Pulmonary artery endothelial cell (primary cell): ENCODE data around the gene DNAJC5. TPM values are rescaled to one million over a fixed set of nuclear protein-coding genes. Genes with fewer than 3 reads are reported as not detected.

ENCODE experiments used
- DNase-seq: peaks from one replicate; pipeline ENCODE4 v3.0.0-alpha.2; 2011; ENCODE audit warnings: low read depth, low spot score
- total RNA-seq: library from RNA; depleted of rRNA; stranded (reverse); fragments of >200 nt; gene quantifications from 2 replicates; pipeline ENCODE4 v1.2.3, GENCODE V29; 2014

The DNAJC5 gene
- total RNA-seq, 1 donor from 2014 or later = 113 TPM

DNA sequence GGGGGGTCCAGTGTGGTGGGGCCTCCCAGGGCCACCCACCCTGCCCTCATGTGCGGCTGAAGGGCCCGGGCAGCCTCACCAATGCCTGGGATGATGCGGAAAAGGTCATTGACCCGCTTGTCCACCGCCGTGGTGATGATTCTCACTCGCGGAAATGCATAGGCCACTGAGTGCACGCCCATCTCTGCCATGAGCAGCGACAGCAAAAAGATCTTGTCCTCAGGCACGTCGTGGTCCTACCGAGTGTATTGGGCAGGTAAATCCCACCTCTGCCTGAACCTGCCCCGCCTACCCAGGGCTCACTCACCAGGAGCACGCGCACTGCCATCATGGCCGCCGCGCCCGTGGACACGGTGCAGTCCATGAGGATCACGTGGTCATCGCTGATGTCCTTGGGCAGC, 45.1 kb downstream of the DNAJC5 start:
- DNase-seq = no peak

DNA sequence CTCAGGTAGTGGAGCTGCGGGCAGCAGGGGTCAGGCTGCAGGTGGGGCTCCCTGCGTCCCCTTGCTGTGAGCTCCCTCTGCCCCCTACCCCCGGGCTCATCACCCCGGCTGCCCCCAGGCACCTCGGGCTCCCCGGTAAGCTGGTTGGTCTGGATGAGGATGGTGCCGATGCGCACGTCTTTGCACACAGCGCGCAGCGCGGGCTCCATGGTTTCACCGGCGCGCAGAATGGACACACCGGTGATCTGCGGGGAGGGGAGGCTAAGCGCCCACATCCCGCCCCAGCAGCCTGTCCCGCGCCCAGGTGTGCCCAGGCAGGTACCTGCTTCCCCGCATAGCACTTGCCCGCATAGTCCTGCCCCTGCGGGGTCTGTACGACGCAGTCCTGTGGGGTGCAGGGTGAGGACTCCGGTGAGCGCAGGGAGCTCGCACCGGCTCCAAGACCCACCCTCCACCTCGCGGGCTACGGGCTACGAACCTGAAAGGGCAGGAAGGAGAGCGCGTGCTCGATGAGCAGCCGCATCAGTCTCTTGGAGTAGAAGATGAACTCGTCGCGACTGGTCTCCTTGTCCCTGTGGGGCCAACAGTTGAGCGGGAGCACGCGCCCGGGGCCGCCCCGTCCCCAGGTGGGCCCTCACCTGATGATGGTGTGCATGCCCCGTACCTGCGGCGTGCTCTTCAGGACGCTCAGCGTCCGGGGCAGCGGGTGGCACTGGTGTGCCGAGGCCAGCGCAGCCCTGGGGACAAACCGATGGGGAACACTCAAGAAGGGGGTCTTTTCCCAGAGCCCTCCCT, 45.7 kb downstream of the DNAJC5 start:
- no peak for DNase-seq

DNA sequence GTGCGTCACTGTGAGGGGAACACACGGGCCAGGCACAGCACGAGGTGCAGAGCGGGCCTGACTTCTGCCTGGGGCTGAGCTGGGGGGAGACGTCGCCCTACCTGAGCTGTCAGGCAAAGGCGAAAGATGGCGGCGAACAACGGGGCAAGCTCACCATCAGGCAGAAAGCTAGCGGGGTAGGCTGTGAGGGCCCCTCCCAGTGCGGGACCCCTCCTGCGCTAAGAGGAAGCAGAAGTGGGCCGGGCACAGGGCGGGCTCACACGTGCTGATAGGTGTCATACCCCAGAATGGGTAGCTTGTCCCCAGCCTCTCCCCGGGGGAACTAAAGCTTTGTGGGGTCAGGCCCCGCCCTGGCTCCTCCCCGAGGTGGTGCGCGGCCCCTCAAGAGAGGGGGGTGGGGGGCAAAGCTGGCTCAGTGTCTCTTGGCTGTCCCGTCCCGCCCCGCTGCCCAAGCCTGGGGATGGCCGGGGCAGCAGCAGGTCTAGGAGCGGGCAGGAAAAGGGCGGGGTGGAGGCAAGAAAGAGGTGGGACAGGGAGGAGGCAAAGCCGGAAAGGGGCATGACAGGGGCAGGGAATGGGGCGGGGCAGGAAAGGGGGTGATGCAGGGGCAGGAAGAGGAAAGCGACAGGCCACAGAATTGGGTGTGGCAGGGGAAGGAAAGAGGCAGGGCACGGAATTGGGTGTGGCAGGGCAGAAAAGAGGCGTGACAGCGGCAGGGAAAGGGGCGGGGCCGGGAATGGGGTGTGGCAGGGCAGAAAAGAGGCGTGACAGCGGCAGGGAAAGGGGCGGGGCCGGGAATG, 46.6 kb downstream of the DNAJC5 start:
- DNase-seq = no peak

DNA sequence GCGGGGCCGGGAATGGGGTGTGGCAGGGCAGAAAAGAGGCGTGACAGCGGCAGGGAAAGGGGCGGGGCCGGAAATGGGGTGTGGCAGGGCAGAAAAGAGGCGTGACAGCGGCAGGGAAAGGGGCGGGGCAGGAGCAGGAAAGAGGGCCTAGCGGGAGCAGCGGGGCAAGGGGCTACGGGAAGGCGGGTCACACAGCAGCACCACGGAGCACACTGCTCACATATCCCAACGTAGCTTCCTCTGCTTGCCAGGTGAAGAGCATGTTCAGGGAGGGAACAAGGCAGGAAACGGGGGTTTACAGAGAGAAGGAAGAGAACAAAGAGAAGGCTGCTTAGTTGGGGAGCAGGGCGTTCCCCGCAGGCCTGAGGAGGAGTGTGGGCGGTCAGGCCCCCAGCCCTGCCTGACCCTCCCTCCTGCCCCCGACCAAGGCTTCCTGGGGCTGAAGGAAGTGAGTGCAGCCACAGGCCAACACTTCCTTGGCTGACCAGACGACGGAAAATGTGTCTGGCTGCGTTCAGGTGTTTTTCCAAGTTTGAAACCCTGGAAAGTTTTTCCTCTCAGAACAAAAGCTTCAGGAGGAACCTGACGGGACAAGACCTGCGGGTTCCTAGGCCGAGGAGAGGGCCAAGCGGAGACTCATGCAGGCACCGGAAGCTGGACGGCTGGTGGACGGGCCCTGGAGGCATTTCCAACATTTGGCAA, 47.5 kb downstream of the DNAJC5 start:
- no peak for DNase-seq

DNA sequence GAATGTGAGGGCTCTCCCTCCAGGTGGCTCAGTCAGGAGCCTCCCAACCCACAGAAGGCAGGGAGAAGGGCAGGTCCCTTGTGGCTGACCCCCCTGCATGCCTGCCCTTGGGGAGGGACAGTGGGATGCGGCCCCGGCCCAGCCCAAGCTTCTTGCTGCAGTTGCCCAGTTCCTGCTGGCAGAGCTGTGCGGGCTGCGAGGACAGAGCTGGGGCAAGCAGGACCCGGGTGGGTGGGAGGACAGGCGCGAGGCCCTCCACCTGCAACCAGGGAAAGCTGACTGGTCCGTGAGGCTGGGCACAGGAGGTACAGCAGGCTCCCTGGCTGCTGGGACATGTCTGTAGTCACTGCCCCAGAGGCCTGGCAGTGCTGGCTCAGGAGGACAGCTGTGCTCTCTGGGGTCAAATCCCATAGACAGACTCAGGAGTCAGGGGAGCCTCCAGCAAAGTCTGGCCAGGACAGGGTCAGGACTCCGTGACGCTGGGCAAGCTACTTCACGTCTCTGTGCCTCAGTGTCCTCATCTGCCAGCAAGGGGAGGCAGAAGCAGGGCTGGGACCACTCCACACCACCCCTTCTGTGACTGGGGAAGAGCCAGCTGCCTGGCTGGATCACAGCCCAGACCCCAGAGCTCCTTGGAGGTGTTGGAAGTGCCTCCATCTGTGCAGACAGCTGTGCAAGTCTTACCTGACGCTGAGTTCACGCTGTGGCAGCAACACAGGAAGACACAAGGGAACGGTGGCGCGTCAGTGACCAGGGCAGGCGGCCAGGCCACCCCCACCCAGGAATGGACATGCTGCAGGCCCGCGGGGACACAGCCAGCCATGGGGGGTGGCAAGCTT, 48.3 kb downstream of the DNAJC5 start:
- no peak for DNase-seq

DNA sequence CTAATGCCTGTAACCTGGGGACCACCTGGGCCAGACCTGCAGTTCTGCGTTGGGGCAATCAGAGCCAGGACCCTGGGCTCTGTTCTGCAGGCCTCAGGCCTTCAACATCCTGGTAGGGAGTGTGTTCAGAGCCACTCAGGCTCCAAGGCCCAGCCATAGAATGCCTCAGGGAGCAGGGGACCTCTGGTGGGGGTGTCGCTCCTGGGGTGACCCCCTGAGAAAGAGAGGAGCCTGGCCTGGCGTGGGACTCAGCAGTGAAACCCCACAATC, 48.8 kb downstream of the DNAJC5 start:
- DNase-seq = no peak

DNA sequence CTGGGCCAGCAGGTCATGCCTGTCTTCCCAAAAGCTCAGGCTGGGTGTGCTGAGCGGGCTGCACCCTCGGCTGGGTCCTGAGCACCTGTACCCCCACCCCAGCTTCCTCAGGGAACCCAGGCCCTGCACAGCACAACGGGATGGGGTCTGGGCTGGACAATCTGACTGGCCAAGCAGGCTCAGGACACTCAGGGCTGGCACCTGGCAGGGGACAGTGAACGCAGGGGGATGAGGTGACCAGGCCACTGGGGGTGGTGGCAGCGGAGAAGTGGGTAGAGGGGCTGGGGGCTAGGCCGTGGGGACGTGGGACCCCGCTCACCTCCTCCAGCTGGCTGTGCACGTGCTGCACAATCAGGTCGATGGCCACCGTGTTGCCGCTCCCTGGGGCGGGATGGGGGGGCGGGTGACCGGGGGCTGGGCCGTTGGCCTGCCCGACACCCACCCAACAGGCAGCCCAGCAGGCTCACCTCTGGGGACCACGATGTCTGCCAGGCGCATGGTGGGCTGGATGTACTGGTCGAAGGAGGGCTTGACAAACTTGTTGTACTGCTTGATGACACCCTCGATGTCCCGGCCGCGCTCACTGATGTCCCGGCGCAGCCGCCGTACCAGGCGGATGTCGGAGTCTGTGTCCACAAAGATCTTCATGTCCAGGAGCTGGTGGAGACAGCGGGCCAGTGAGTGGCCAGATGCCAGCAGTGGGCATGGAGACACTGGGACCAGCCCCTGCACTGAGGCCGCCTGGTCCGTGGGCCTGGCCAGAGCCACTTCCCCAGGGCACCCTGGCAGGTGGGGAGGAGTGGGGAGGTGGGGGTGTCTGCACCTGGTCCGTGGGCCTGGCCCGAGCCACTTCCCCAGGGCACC, 49.4 kb downstream of the DNAJC5 start:
- DNase-seq = no peak

DNA sequence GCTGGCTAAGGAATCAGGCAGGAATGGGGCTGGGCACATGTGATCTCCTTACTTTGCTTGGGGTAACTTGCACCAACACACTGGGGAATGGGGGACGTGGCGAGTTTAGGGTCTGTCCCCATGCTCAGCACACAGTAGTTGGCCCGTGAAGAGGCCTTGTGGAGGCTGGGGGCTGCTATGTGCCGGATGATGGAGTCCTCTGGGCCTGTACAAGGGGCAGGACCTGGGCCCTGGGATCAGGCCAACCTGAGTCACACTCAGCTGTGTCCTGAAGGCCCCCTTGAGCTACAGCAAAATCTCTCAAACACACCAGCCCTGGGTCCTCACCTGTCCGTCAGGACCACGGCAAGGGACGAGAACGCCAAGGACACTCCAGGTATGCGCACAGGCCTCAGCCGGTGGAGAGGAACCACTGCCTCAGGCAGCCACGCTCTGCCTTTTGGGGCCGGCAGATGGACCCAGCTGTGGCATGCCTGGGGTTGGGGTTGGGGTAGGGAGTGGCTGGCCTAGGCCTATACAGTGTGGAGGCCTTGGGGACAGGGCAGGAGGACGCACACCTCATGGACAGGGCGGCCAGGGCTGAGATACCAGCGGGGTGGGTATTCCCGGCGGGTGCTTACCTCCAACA, 50.2 kb downstream of the DNAJC5 start:
- no peak for DNase-seq

DNA sequence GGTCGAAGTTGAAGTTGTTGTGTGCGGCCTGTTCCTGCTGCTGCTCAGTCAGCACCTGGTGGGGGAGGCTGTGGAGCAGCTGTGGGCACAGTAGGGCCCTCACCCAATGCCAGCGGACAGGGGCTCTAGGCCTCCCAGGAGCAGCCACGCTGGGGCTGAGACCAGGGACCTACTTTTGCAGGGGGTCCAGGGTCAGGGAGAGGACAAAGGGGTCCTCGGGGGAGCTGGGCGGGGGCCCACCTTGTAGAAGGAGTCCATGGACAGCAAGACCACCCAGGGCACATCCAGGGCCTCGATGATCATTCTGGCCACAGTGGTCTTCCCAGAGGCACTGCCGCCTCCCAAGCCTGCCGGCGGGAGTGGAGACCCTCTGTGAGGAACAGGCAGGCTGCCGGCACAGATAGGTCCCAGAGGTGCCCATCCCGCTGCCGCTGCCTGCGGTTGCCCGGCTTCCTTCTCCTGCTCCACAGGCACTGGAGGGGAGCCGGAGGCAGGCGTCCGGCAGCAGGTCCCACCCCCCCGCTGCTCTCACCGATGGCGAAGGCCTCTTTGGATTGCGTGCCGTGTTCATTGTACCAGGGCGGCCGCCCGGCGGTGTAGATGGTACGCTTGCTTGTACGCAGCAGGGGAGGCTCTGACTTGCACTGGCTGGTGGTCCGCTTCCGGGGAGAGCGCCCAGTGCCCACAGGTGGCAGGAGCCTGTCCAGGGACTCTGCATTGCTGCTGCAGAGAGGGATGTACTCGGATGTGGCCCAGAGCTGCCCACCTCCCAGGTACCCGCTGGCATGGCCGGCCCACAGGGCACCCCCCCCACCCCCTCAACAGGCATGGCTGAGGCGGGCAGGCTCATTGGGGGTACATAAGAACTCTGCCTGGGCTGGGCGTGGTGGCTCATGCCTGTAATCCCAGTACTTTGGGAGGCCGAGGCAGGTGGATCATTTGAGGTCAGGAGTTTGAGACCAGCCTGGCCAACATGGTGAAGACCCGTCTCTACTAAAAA, 51.3 kb downstream of the DNAJC5 start:
- no peak for DNase-seq

DNA sequence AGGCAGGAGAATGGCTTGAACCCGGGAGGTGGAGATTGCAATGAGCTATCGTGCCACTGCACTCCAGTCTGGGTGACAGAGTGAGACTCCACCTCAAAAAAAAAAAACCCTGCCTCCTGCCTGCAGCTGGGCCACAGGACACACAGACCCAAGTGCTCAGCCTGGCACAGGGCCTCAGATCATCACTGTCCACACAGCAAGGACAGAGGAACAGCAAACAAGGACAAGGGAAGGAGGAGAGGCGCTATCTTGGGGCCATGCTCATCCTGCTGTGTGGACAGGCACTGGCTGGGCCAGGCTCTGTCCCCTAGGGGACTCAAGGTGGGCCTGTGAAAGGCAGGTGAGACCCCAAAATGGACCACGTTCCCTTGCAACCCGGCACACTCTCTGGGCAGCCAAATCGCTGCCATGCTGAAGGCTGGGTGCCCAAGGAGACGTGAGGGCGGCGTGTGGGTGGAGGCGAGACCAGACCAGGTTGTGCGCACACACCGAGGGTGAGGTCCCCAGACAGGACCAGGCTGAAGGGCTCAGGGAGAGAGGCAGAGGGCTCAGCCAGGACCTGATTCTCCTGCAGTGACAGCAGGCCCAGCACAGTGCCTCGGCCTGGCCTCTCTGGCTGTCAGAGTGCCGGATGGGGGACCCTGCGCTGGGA, 52.2 kb downstream of the DNAJC5 start:
- DNase-seq = no peak

DNA sequence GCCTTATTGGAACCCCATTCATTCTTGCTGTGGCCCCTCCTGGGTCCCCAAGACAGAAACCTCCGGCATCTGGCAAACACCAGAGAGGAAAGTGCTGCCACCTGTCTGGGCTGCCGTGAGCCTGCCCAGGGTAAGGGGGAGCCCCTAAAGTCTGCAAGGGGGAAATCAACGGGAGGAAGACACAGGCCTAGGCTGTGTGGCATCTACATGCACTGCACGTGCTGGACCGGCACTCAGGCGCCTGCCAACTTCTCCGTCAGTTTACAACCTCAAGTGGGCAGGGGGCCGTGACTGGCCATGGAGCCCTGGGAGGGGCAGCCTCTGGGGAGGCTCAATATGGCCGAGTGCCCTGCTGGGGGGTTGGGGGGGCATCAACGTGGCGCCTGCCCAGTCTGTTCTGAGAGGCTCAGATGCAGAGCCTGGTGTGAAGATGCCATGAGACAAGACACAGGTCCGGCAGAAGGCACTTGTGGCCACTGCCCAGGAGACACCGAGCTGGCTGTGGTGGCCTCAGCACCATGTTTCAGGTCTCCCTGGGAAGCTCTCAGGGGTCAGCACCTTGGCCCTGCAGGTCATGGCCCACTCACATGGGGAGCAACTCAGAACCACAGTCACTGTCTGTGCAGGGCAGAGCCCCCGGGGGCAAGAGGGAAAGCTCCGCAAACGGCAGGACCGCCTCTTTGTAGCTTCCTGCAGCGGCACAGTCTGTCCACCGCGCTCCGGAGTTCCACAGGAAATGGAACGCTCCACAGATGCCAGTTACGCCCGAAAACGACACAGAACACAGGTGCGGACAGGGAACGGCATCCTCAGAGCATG, 52.9 kb downstream of the DNAJC5 start:
- no peak for DNase-seq

DNA sequence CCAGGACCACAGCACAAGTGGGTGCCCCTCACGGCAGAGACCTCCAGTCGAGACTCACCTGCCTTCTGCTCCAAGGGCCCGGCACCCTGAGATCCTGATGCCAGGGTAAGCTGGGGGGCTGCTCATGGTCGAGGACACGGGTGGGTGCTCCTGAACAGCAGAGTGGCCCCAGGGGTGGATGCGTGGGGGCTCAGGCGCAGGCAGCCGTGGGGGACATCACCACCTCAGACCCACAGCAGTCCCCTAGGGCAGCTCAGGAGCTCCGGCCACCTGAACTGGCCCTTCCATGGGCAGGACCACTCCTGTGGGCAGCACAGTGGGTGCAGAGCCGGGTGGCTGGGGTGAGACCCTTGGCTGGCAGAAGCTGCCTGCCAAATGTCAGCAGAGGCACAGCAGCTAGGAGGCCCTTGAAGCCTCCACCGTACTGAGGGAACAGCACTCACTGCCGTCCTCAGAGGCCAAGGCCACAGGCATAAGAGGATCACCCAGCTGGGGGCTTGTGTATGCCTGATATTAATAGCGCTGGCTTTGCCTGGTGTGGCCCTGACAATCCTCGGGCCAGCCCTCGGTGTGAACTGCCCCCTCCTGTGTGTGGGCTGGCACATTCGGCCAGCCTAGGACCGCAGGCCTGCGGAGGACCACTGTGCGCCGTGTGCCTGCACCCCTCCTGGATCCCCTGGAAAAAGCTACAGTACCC, 55.9 kb downstream of the DNAJC5 start:
- DNase-seq = no peak

DNA sequence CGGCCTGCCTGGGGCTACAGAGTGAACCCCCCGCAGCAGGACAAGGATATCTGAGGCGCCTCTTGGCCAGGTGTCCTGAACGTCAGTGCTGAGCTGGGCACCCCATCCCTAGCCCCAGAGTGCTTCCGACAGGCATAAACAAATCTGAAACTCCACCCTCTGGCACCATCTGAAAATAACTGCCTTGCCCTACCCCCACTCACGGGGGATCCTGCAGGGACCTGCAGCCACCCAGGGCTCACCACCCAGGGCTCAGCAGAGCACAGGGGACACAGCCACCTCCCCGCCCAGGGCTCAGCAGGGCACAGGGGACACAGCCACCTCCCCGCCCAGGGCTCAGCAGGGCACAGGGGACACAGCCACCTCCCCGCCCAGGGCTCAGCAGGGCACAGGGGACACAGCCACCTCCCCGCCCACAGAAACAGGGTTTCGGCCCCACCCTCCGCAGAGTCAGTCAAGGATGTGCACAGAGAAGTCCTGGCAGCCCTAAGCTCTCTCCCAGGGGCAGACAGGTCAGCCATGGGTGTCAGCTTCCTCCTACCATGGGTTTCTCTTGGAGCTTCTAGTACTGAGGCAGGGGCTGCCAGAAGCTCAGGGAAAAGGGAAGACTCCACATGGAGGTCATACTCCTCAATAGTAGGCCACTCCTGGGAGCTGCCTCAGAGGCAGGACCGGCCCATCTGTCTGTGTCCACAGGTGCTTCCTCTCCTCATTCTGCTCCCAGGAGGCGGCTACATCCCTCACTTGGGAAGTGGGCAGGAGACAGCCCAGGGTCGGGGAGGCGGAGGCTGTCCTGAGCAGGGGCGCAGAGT, 56.7 kb downstream of the DNAJC5 start:
- no peak for DNase-seq

DNA sequence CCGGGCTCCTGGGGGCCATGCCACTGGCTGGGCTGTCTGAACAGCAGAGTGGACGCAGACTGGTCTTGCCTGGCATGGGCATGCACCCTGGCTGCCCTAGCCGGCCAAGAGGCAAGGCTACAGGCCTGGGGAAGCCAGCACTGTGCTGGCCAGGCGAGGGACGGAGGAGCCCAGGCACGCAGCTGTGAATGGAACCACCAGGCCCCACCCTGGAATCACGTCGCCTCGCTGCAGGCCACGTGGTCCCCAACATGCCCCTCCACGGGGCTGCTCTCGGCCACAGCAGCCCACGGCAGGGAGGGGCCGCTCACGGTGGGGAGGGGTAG, 57.2 kb downstream of the DNAJC5 start:
- DNase-seq = no peak

DNA sequence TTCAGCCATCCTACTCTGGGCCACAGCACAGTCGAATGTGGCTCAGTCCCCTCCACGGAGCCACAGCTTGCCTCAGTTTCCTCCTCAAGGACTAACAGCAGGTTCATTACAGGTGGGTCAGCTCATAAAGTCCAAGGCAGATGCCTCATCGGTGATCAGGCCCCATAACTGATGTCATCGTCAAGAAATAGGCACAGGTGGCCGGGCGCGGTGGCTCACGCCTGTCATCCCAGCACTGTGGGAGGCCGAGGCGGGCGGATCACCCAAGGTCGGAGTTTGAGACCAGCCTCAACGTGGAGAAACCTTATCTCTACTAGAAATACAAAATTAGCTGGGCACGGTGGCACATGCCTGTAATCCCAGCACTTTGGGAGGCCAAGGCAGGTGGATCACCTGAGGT, 57.8 kb downstream of the DNAJC5 start:
- DNase-seq = no peak

DNA sequence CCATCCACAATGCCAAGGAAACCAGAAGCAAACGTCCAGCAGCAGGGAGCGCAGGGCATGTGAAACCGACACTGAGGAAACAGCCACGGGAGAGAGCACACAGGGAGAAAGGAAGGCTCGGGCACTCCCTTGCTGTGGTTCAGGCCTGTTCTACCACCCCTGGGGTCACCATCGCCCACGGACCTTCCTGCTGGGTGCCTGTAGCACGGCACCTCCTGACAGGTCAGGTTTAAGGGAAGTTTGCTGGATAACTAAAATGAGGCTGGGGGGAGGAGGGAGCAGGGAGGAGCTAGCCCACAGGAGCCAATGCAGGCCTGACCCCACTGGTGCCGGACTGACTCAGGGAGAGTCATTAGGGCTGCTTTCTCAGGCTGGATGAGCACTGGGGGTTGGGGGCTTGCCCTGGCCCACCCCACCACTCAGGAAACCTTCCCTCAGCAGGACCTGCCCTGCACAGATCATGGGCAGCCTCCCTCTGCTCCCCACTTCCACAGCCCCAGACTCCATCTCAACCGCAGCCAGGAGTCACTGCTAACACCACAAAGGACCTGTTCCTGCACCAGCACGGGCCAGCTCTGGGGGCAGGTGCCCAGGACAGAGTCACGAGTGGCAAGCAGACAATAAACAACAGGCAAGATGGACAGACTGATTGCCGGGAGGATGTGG, 59.0 kb downstream of the DNAJC5 start:
- no peak for DNase-seq
